ENCODE measurements around the gene SLC22A8. TPM values are rescaled to one million over a fixed set of nuclear protein-coding genes. Genes with fewer than 3 reads are reported as not detected.
"Not testable (repeated sequence)": the region's sequence is repeated elsewhere in the genome, so short reads cannot be mapped to it uniquely, and the experiment has no call there.

Gene SLC22A8
- total RNA-seq, 1 donor from 2014 or later, result 2.4 TPM

DNA sequence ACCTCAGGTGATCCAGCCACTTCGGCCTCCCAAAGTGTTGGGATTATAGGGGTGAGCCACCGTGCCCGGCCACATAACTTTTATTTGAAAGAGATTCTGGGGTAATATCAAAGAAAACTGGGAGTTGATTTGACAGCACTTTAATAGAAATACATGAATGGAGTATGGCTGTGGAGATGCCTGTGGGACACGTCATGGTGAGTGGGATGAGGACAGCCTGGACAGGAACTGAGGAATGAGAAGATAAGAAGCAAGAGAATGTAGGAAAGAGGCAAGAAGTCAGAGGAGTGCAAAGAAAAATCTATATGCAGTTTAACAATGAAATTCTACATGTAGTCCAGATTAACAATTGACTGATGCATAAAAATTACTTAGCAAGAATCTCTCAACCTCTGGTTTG lies 61.8 kb downstream of the SLC22A8 start:
- Mint-ChIP-seq H3K36me3 (ENCODE audit: insufficient read depth) (no peaks in the 10 kb centered on the region), H3K27me3 (no peaks in the 10 kb centered on the region), H3K27ac (no peak overlapping the region), H3K4me1 (ENCODE audit: low read depth) (peaks cover 3% of the 10 kb centered on the region), H3K9me3 (ENCODE audit: low read depth) (no peaks in the 10 kb centered on the region), H3K4me3 (ENCODE audit: low read depth) (no peak overlapping the region)
- DNase-seq (ENCODE audit: low spot score, unreplicated experiment), result no peak
- TF ChIP-seq CTCF (IDR thresholded peaks at IDR 0.05; ENCODE audit: unreplicated experiment), result no peak

DNA sequence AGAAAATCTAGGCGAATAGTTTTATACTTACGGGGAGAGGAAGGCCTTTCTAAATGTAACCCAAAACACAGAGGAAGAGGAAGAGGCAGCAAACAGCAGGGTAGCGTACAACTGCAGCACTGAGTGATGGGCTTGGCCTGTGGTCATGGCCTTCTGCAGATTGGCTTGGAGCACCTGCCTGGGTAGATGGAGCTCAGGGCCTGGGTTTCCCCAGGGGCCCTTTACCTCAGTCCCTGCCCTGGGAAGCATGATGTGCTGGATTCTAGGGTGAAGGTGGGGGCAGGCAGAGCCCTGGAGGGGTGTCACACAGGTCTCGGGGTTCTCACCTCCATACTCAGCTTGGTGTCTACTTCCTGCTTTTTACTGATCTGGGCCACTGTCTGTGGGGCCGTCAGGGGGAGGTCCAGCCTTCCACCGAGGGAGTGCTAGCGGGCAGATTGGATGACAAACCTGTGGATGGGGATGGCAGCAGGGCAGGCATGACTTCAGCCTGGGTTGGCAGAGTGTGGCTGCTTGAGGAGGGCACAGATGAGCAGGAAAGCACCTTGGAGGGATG lies 66.8 kb downstream of the SLC22A8 start:
- DNase-seq (ENCODE audit: low spot score, unreplicated experiment), result no peak
- H3K27ac Mint-ChIP-seq, result no peak overlapping the region

GRCh38 chr11:62945538-62945937 lies 70.1 kb downstream of the SLC22A8 start:
- H3K9me3 Mint-ChIP-seq (ENCODE audit: low read depth); H3K36me3 Mint-ChIP-seq (ENCODE audit: insufficient read depth); DNase-seq (ENCODE audit: low spot score, unreplicated experiment); H3K27me3 Mint-ChIP-seq; H3K4me3 Mint-ChIP-seq (ENCODE audit: low read depth); H3K27ac Mint-ChIP-seq; H3K4me1 Mint-ChIP-seq (ENCODE audit: low read depth): not testable (repeated sequence)

More for the DNA sequence above, 66.8 kb downstream of the SLC22A8 start:
- Mint-ChIP-seq H3K4me3 (ENCODE audit: low read depth) (no peak overlapping the region), H3K27me3 (no peaks in the 10 kb centered on the region), H3K36me3 (ENCODE audit: insufficient read depth) (no peaks in the 10 kb centered on the region), H3K9me3 (ENCODE audit: low read depth) (no peaks in the 10 kb centered on the region), H3K4me1 (ENCODE audit: low read depth) (no peaks in the 10 kb centered on the region)
- no peak for TF ChIP-seq CTCF (IDR thresholded peaks at IDR 0.05; ENCODE audit: unreplicated experiment)

Other genes with a start within 250 kb of the SLC22A8 start
- 52.3 and 56.3 TPM in 2 replicates for gene TAF6L, start 244.4 kb downstream of the SLC22A8 start, total RNA-seq
- gene TMEM179B, start 228.4 kb downstream of the SLC22A8 start, total RNA-seq, result 38.4 and 40.8 TPM in 2 replicates
- gene TMEM223, start 223.8 kb downstream of the SLC22A8 start, total RNA-seq, result 18.6 and 19.8 TPM in 2 replicates
- 120 and 130 TPM in 2 replicates for gene NXF1, start 210.4 kb downstream of the SLC22A8 start, total RNA-seq
- gene STX5, start 183.8 kb downstream of the SLC22A8 start, total RNA-seq, result 39.3 and 45.3 TPM in 2 replicates
- not detected in 2 replicates for gene TEX54, start 183.0 kb downstream of the SLC22A8 start, total RNA-seq
- 55.8 and 60.3 TPM in 2 replicates for gene WDR74, start 176.3 kb downstream of the SLC22A8 start, total RNA-seq
- 140 and 180 TPM in 2 replicates for gene SLC3A2, start 134.9 kb downstream of the SLC22A8 start, total RNA-seq
- 0.62 and 0.67 TPM in 2 replicates for gene CHRM1, start 94.5 kb downstream of the SLC22A8 start, total RNA-seq
- gene SLC22A6, start 30.9 kb downstream of the SLC22A8 start, total RNA-seq, result not detected in 2 replicates
- not detected in 2 replicates for gene SLC22A24, start 128.4 kb upstream of the SLC22A8 start, total RNA-seq
- gene SLC22A25, start 227.8 kb upstream of the SLC22A8 start, total RNA-seq, result not detected in 2 replicates

Data from progenitor cell of endocrine pancreas (in vitro differentiated cells).